ENCODE data around the gene GPR89A.

GPR89A gene

DNA sequence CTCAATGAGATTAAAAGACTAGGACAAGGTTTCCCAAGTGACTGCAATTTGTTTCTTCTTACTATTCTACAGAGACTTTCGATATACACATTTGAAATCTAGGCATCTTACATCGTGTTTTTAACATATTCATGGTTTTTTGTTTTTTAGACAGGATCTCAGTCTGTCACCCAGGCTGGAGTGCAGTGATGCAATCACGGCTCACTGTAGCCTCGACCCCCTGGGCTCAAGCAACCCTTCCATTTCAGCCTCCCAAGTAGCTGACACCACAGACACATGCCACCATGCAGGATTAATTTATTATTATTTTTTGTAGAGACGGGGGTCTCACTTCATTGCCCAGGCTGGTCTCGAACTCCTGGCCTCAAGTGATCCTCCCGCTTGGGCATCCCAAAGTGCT is 97.8 kb downstream of the GPR89A start:
- no peak overlapping the region for H3K4me3 ChIP-seq (ENCODE audit: low read depth, low read length)
- TF ChIP-seq, protein P1, sequence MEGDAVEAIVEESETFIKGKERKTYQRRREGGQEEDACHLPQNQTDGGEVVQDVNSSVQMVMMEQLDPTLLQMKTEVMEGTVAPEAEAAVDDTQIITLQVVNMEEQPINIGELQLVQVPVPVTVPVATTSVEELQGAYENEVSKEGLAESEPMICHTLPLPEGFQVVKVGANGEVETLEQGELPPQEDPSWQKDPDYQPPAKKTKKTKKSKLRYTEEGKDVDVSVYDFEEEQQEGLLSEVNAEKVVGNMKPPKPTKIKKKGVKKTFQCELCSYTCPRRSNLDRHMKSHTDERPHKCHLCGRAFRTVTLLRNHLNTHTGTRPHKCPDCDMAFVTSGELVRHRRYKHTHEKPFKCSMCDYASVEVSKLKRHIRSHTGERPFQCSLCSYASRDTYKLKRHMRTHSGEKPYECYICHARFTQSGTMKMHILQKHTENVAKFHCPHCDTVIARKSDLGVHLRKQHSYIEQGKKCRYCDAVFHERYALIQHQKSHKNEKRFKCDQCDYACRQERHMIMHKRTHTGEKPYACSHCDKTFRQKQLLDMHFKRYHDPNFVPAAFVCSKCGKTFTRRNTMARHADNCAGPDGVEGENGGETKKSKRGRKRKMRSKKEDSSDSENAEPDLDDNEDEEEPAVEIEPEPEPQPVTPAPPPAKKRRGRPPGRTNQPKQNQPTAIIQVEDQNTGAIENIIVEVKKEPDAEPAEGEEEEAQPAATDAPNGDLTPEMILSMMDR (IDR thresholded peaks at IDR 0.05; ENCODE audit: insufficient read depth, low read depth, low read length, missing control alignments), result no peak
- DNase-seq (ENCODE audit: low read depth), result no peak

DNA sequence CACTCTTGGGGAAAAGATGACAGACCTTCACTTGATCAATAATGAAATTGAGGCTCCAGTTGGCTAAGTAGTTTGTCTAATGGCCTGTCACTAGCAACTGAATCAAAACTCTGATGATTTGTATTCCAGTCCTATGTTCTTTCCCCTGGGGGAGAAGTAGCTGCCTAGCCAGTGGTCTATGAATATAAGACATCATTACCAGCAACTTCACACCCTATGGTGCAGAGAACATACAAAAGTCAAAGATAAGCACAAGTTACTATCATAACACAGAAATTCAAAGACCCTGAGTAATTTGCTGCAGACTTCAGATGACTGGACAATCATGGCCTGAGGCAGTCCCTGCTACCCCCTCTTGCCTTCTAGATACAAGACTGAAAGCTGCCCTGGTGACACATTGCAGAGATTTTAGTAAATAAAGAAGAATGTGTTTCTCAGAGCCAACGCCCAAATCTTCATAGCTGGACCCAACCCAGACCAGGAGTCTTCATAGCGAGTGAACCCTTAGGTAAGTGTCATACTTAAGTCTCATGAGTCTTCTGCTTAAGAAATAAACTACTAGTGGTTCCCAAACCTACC is 98.4 kb downstream of the GPR89A start:
- DNase-seq (ENCODE audit: low read depth), result no peak
- TF ChIP-seq, protein P1 (IDR thresholded peaks at IDR 0.05; ENCODE audit: insufficient read depth, low read depth, low read length, missing control alignments), result no peak
- H3K4me3 ChIP-seq (ENCODE audit: low read depth, low read length), result no peak overlapping the region

DNA sequence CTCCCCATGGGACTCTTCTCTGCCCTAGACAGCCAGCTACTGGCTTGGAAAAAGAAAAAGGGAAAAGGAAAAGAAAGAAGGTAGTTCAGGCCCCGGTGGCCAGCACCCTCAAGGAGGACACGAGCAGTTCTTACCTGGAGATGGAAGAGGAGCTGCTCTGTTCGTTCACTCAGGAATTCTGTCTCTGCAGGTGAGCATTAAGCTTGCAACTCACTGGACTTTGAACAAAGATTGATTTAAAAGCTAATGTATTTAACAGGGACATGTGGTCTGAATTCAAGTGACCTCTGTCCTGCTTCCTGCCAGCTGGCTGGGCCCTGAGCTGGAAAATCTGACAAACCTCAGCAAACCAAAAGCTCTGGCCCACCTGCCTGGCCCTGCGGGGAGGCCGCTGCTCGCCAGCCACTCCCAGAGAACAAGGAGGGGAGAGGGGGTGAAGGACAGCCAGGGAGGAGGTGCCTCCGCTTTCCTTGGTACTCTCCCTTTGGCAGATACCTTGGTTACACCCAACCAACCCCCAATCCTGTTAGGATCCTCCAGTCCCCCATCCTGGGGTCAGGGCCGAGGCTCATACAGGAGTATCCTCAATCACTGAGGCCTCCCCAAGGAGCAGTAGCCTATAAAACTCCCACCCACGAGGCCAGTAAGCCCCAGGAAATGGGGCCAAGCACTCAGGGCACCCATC is 99.5 kb downstream of the GPR89A start, which contains the start of gene PDZK1:
TSS of gene PDZK1 (minus strand) at position 186 of the 685 bp plus-strand sequence. CDS start 19,347 bp downstream, outside the sequence.
- H3K4me3 ChIP-seq (ENCODE audit: low read depth, low read length), result no peak within 1 kb of the TSS
- TF ChIP-seq, protein P1 (IDR thresholded peaks at IDR 0.05; ENCODE audit: insufficient read depth, low read depth, low read length, missing control alignments), result no peak
- DNase-seq (ENCODE audit: low read depth), result no peak

DNA sequence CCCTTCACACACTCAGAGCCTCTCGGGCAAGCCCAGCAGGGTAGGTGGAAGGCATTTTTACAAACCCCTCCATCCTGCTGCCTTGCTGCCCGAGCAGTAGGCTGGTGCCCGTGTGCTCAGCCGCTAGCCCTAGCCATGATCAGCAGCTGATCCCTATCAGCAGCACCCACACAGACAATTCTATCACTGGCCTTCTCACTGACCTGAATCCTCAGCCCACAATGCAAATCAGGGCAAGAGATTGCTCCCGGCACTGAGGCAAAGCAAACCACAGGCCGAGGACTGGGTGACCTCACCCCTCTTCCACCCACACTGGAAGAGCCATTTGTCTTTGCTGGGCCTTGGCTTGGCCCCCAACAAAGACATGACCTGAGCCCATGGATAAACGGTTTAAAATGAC is 100.3 kb downstream of the GPR89A start:
- DNase-seq (ENCODE audit: low read depth), result peak; percentile 47
- no peak overlapping the region for H3K4me3 ChIP-seq (ENCODE audit: low read depth, low read length)
- TF ChIP-seq, protein P1 (IDR thresholded peaks at IDR 0.05; ENCODE audit: insufficient read depth, low read depth, low read length, missing control alignments), result no peak

DNA sequence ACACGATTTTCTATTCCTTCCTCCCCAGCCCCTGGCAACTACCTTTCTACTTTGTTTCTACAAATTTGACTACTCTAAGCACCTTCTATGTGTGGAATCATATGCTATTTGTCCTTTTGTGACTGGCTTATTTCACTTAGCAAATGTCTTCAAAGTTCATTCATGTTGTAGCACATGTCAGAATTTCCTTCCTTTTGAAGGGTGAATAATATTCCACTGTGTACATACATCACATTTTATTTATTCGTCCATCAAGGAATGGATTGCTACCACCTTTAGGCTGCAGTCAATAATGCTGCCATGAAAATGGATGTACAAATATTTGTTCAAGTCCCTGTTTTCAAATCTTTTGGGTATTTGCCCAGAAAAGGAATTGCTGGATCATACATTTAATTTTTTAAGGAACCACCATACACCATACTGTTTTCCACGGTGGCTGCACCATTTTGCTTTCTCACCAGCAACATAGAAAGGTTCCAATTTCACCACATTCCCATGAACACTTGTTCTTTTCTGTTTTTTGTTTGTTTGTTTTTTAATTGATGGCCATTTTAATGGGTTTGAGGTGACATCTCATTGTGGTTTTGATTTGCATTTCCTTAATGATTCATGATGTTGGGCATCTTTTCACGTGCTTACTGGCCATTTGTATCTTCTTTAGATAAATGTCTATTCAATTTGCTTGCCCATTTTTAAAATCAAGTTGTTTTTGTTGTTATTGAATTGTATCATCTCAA is 102.7 kb downstream of the GPR89A start:
- H3K4me3 ChIP-seq (ENCODE audit: low read depth, low read length), result no peak overlapping the region
- TF ChIP-seq, protein P1 (IDR thresholded peaks at IDR 0.05; ENCODE audit: insufficient read depth, low read depth, low read length, missing control alignments), result no peak
- no peak for DNase-seq (ENCODE audit: low read depth)

DNA sequence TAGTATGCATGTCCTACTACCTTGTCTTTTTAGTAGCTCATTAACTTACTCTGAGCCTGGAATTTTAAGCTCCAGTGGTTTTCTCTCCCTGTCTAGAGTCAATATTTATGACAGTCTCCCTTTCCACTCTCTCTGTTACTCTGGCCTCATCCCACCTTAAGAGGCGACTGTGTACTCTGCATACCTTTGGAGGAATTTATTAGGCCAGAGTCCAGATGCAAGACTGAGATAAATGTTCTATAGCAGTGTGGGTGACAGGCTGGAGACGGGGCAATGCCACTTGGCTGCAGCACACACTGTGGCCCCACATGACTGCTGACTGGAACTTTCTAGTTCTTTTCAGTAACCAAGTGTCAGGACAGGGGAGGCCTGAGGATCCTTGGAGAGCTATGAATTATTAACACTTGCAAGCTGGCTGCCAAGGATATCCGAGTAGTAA is 103.4 kb downstream of the GPR89A start:
- TF ChIP-seq, protein P1 (IDR thresholded peaks at IDR 0.05; ENCODE audit: insufficient read depth, low read depth, low read length, missing control alignments), result no peak
- H3K4me3 ChIP-seq (ENCODE audit: low read depth, low read length), result no peak overlapping the region
- no peak for DNase-seq (ENCODE audit: low read depth)
